NB4 (cell line): ENCODE data around the gene FREY1.
"Not testable (repeated sequence)": the region's sequence is repeated elsewhere in the genome, so short reads cannot be mapped to it uniquely, and the experiment has no call there.

Experiments used
- POLR2A ChIP-seq: IDR thresholded peaks from 2 replicates; pipeline ENCODE4 v1.6.1; 2011; ENCODE audit warnings: mild to moderate bottlenecking; ENCODE audit not compliant: insufficient read length; ENCODE audit errors: extremely low read depth
- TF ChIP-seq, protein P1 (sequence below): IDR thresholded peaks from one replicate; pipeline ENCODE4 v1.5.1; 2012; ENCODE audit warnings: low read depth, low read length
- TF ChIP-seq, protein P2 (sequence below): IDR thresholded peaks from 2 replicates; pipeline ENCODE4 v1.6.1; 2011; ENCODE audit warnings: low read depth, low read length

- TF ChIP-seq, protein P1, sequence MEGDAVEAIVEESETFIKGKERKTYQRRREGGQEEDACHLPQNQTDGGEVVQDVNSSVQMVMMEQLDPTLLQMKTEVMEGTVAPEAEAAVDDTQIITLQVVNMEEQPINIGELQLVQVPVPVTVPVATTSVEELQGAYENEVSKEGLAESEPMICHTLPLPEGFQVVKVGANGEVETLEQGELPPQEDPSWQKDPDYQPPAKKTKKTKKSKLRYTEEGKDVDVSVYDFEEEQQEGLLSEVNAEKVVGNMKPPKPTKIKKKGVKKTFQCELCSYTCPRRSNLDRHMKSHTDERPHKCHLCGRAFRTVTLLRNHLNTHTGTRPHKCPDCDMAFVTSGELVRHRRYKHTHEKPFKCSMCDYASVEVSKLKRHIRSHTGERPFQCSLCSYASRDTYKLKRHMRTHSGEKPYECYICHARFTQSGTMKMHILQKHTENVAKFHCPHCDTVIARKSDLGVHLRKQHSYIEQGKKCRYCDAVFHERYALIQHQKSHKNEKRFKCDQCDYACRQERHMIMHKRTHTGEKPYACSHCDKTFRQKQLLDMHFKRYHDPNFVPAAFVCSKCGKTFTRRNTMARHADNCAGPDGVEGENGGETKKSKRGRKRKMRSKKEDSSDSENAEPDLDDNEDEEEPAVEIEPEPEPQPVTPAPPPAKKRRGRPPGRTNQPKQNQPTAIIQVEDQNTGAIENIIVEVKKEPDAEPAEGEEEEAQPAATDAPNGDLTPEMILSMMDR = not testable (repeated sequence)
- TF ChIP-seq POLR2A = not testable (repeated sequence)
- TF ChIP-seq, protein P2, sequence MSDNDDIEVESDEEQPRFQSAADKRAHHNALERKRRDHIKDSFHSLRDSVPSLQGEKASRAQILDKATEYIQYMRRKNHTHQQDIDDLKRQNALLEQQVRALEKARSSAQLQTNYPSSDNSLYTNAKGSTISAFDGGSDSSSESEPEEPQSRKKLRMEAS = not testable (repeated sequence)
These were observed 1.5 kb downstream of the FREY1 start for GRCh38 chr11:45905576-45905975.
